ENCODE measurements around the gene TBCK.

GRCh38 chr4:106355193-106355592 lies 39.2 kb upstream of the TBCK start:
- TF ChIP-seq CTCF (IDR thresholded peaks at IDR 0.05; ENCODE audit: low read length), result no peak
- TF ChIP-seq EZH2 (IDR thresholded peaks at IDR 0.05; ENCODE audit: borderline replicate concordance, low read length), result no peak
